ENCODE measurements around the gene ANKRD65. TPM values are rescaled to one million over a fixed set of nuclear protein-coding genes. Genes with fewer than 3 reads are reported as not detected.

ANKRD65 gene
- total RNA-seq, 1 experiment from 2014 or later = not detected

GRCh38 chr1:1437033-1437903 is 16.2 kb upstream of the ANKRD65 start:
- Mint-ChIP-seq H3K4me3 (ENCODE audit: low read depth, unreplicated experiment) (peak overlapping the region; percentile 77), H3K36me3 (ENCODE audit: insufficient read depth, unreplicated experiment) (peaks cover 61% of the 10 kb centered on the region)

GRCh38 chr1:1436630-1437032 is 15.6 kb upstream of the ANKRD65 start:
- CTCF ChIA-PET = no interaction called here
- Mint-ChIP-seq H3K4me3 (ENCODE audit: low read depth, unreplicated experiment) (peak overlapping the region; percentile 77), H3K9me3 (ENCODE audit: low read depth, unreplicated experiment) (no peaks in the 10 kb centered on the region), H3K4me1 (ENCODE audit: low read depth, unreplicated experiment) (no peaks in the 10 kb centered on the region), H3K27me3 (ENCODE audit: unreplicated experiment) (no peaks in the 10 kb centered on the region), H3K36me3 (ENCODE audit: insufficient read depth, unreplicated experiment) (peaks cover 55% of the 10 kb centered on the region), H3K27ac (ENCODE audit: unreplicated experiment) (peak overlapping the region; percentile 50)
- no peak for DNase-seq
- TF ChIP-seq CTCF (IDR thresholded peaks at IDR 0.05; ENCODE audit: unreplicated experiment) = no peak
- BruUV-seq (replicated peaks) = no TSS peak
- intact Hi-C loops (cut with micrococcal nuclease; ENCODE audit: unreplicated experiment) = no loop called here

More at GRCh38 chr1:1437033-1437903, 16.2 kb upstream of the ANKRD65 start:
- CTCF ChIA-PET = interaction anchor here (0.5 to 1.3 kb wide), 3 partner anchors 8 to 38 kb away, joined by 3 to 4 read pairs (median 4); partner anchors contain the start of gene CCNL2
- DNase-seq = no peak
- BruUV-seq (replicated peaks) = no TSS peak
- intact Hi-C loops (cut with micrococcal nuclease; ENCODE audit: unreplicated experiment) = no loop called here
- Mint-ChIP-seq H3K4me1 (ENCODE audit: low read depth, unreplicated experiment) (no peaks in the 10 kb centered on the region), H3K27me3 (ENCODE audit: unreplicated experiment) (no peaks in the 10 kb centered on the region), H3K9me3 (ENCODE audit: low read depth, unreplicated experiment) (no peaks in the 10 kb centered on the region), H3K27ac (ENCODE audit: unreplicated experiment) (no peak overlapping the region)
- no peak for TF ChIP-seq CTCF (IDR thresholded peaks at IDR 0.05; ENCODE audit: unreplicated experiment)

DNA sequence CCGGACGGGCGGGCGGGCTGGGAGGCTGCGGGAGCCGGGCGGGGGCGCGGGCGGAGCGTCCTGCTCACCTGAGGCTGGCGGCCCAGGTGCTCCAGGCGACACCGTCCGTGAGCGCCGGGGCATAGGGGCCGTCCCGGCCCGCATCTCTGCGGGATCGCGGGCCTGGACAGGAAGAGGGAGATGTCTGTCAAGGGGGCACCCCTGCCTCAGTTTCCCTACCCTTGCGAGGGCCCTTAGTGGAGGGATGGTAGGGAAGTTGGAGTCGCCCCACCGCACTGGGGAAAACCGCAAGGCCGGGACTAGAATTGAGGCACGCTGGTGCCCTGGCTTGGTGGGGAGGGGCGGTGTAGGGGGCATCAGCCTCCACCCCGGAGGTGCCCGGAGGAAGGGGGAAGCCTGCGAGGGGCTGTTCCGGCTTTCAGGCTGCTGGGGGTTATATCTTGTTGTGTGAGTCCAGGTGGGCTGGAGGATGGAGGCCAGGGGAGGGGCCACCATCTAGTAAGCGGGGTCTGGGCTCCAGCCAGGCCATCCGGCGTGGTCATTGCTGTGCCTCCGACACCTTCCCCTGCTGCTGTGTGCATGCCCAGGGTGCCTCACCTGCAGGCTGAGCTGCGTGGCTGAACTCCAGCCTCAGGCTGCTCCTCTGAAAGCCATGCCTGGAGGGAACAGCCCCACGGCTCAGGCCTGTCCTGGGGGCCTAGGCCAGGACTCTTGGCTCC is 15.0 kb upstream of the ANKRD65 start:
- BruUV-seq (replicated peaks) = no TSS peak
- intact Hi-C loops (cut with micrococcal nuclease; ENCODE audit: unreplicated experiment) = no loop called here
- Mint-ChIP-seq H3K4me3 (ENCODE audit: low read depth, unreplicated experiment) (peak overlapping the region; percentile 77), H3K9me3 (ENCODE audit: low read depth, unreplicated experiment) (no peaks in the 10 kb centered on the region), H3K4me1 (ENCODE audit: low read depth, unreplicated experiment) (no peaks in the 10 kb centered on the region), H3K36me3 (ENCODE audit: insufficient read depth, unreplicated experiment) (peaks cover 54% of the 10 kb centered on the region), H3K27me3 (ENCODE audit: unreplicated experiment) (no peaks in the 10 kb centered on the region), H3K27ac (ENCODE audit: unreplicated experiment) (peak overlapping the region; percentile 50)
- DNase-seq = no peak
- no peak for TF ChIP-seq CTCF (IDR thresholded peaks at IDR 0.05; ENCODE audit: unreplicated experiment)
- CTCF ChIA-PET = interaction anchor here (1.0 kb wide), 1 partner anchor 30 kb away, joined by 4 read pairs; no protein-coding TSS in a partner anchor

GRCh38 chr1:1435106-1435903 is 14.2 kb upstream of the ANKRD65 start, which contains the start of gene VWA1:
Gene VWA1, plus strand, starts transcription at chr1:1435690. Its CDS starts 59 bp downstream, at chr1:1435749.
- H3K27ac Mint-ChIP-seq (ENCODE audit: unreplicated experiment) = peak within 1 kb of the TSS; percentile 50
- intact Hi-C loops (cut with micrococcal nuclease; ENCODE audit: unreplicated experiment) = no loop called here
- peaks cover 46% of the 10 kb centered on the region for H3K36me3 Mint-ChIP-seq (ENCODE audit: insufficient read depth, unreplicated experiment)
- no peaks in the 10 kb centered on the region for H3K27me3 Mint-ChIP-seq (ENCODE audit: unreplicated experiment)
- no peaks in the 10 kb centered on the region for H3K4me1 Mint-ChIP-seq (ENCODE audit: low read depth, unreplicated experiment)
- no TSS peak for BruUV-seq (replicated peaks)
- peak; percentile 81 for DNase-seq
- CTCF ChIA-PET = interaction anchor here (1.0 kb wide), 1 partner anchor 29 kb away, joined by 4 read pairs; no protein-coding TSS in a partner anchor
- H3K9me3 Mint-ChIP-seq (ENCODE audit: low read depth, unreplicated experiment) = no peaks in the 10 kb centered on the region
- peak within 1 kb of the TSS; percentile 77 for H3K4me3 Mint-ChIP-seq (ENCODE audit: low read depth, unreplicated experiment)
- no peak for TF ChIP-seq CTCF (IDR thresholded peaks at IDR 0.05; ENCODE audit: unreplicated experiment)
